GM12878 (cell line): ENCODE data around the gene TMEM179B. TPM values are rescaled to one million over a fixed set of nuclear protein-coding genes. Genes with fewer than 3 reads are reported as not detected.

Experiments used
- ATAC-seq: fragments of 200-7000 bp; cut with Tn5 transposase; 3 replicates; pipeline ENCODE4 v1.9.1; 2020; ENCODE audit warnings: mild to moderate bottlenecking, moderate library complexity
- BruUV-seq: library from RNA; stranded (reverse); fragments of 400-500 nt; replicated peaks from 2 replicates; lab custom pipeline; 2021; lab: Mats Ljungman, UMichigan
- CTCF ChIA-PET: fragments of 300-600 bp; sonication (Branson Sonifier 250); formaldehyde crosslinking; extraction: SDS; loops from one replicate; lab custom pipeline; 2021; ENCODE audit warnings: inconsistent platforms; lab: Yijun Ruan, JAX
- POLR2A ChIA-PET: fragments of 350-600 bp; formaldehyde crosslinking; extraction: SDS; loops from one replicate; lab custom pipeline; 2021; ENCODE audit warnings: inconsistent platforms; lab: Charles Lee
- RAD21 ChIA-PET: fragments of 300-600 bp; sonication (Branson Sonifier 250); formaldehyde crosslinking; loops from one replicate; lab custom pipeline; 2023; ENCODE audit warnings: antibody characterized with exemption; ENCODE audit not compliant: unreplicated experiment; lab: Charles Lee
- SMC1A ChIA-PET: fragments of 300-600 bp; sonication (Branson Sonifier 250); formaldehyde crosslinking; loops from one replicate; lab custom pipeline; 2023; ENCODE audit not compliant: unreplicated experiment, uncharacterized antibody; lab: Charles Lee
- DNase-seq: peaks from one replicate; pipeline ENCODE4 v3.0.0-alpha.2; 2011; ENCODE audit warnings: low read depth, low spot score
- FAIRE-seq: peaks from 3 replicates; lab custom pipeline; 2011; peaks lifted over from hg19 to GRCh38; lab: Jason Lieb, UNC
- H2AFZ ChIP-seq: 2 replicates; pipeline ENCODE4 v1.6.0; 2011; ENCODE audit warnings: low read depth, low read length, control low read depth; ENCODE audit not compliant: control insufficient read depth
- H3K27ac ChIP-seq: 2 replicates; pipeline ENCODE4 v1.5.1; 2011; ENCODE audit warnings: control low read depth; ENCODE audit not compliant: control insufficient read depth, insufficient read depth
- H3K27me3 ChIP-seq, 2 experiments: replicated peaks in 1 of 2; 2 replicates each; pipeline versions ENCODE4 v1.6.0 to v1.6.1; 2011; ENCODE audit warnings: low read length in 1 of 2; ENCODE audit not compliant: control insufficient read depth in 2 of 2, insufficient read depth in 2 of 2
- H3K36me3 ChIP-seq, 2 experiments: 2 replicates each; pipeline ENCODE4 v1.5.1; 2011; ENCODE audit warnings: low read length in 1 of 2; ENCODE audit not compliant: control insufficient read depth in 2 of 2, insufficient read depth in 2 of 2
- H3K4me1 ChIP-seq: 2 replicates; pipeline ENCODE4 v1.6.1; 2011; ENCODE audit warnings: mild to moderate bottlenecking, low read length, moderate library complexity, mixed read lengths; ENCODE audit not compliant: control insufficient read depth, insufficient read depth
- H3K4me2 ChIP-seq: 2 replicates; pipeline ENCODE4 v1.6.0; 2011; ENCODE audit warnings: control low read depth; ENCODE audit not compliant: control insufficient read depth, insufficient read depth
- H3K4me3 ChIP-seq: fragments of 200-600 bp; sonication (generic); 2 replicates; pipeline ENCODE4 v1.5.1; 2016
- H3K79me2 ChIP-seq: 2 replicates; pipeline ENCODE4 v1.6.0; 2011; ENCODE audit warnings: low read length; ENCODE audit not compliant: control insufficient read depth, insufficient read depth
- H3K9ac ChIP-seq: 2 replicates; pipeline ENCODE4 v1.8.0; 2011; ENCODE audit warnings: low read length, control low read depth, mixed read lengths; ENCODE audit not compliant: control insufficient read depth, insufficient read depth
- H3K9me3 ChIP-seq: replicated peaks from 3 replicates; pipeline ENCODE4 v1.5.1; 2011; ENCODE audit warnings: mild to moderate bottlenecking, low read length; ENCODE audit not compliant: control insufficient read depth, insufficient read depth
- H4K20me1 ChIP-seq: 2 replicates; pipeline ENCODE4 v1.6.0; 2011; ENCODE audit not compliant: control insufficient read depth, insufficient read depth
- ATF7 ChIP-seq: fragments of 450-650 bp; IDR thresholded peaks from 2 replicates; pipeline ENCODE4 v1.6.1; 2016; ENCODE audit warnings: low read depth, mild to moderate bottlenecking
- BACH1 ChIP-seq: fragments of 450-650 bp; IDR thresholded peaks from 2 replicates; pipeline ENCODE4 v1.6.1; 2017; ENCODE audit warnings: mild to moderate bottlenecking, borderline replicate concordance
- DPF2 ChIP-seq: fragments of 450-650 bp; IDR thresholded peaks from 2 replicates; pipeline ENCODE4 v1.6.1; 2017; ENCODE audit warnings: mild to moderate bottlenecking
- ESRRA ChIP-seq: IDR thresholded peaks from 2 replicates; pipeline ENCODE4 v1.6.1; 2012; ENCODE audit warnings: mild to moderate bottlenecking, low read length, improper control_type of control experiment
- GATAD2B ChIP-seq: fragments of 450-650 bp; conservative IDR thresholded peaks from 2 replicates; pipeline ENCODE4 v1.6.1; 2017; ENCODE audit warnings: low read depth, mild to moderate bottlenecking, moderate library complexity
- HDAC2 ChIP-seq: fragments of 200-600 bp; sonication (generic); IDR thresholded peaks from 2 replicates; pipeline ENCODE4 v1.6.1; 2017
- IKZF2 ChIP-seq, 2 experiments: fragments of 450-650 bp; IDR thresholded peaks; 2 replicates each; pipeline ENCODE4 v1.6.1; 2017; ENCODE audit warnings: mild to moderate bottlenecking in 2 of 2, moderate library complexity in 2 of 2
- NKRF ChIP-seq: fragments of 450-650 bp; conservative IDR thresholded peaks from 2 replicates; pipeline ENCODE4 v1.6.1; 2017; ENCODE audit warnings: mild to moderate bottlenecking, moderate library complexity
- SMC3 ChIP-seq: IDR thresholded peaks from 2 replicates; pipeline ENCODE4 v1.6.1; 2011; ENCODE audit warnings: low read length, improper control_type of control experiment, borderline replicate concordance
- TBL1XR1 ChIP-seq: IDR thresholded peaks from 2 replicates; pipeline ENCODE4 v1.6.1; 2012; ENCODE audit warnings: low read depth, low read length, improper control_type of control experiment
- ZBTB11 ChIP-seq: fragments of 450-650 bp; formaldehyde crosslinking; IDR thresholded peaks from 2 replicates; pipeline ENCODE4 v1.5.0; 2022; ENCODE audit warnings: mild to moderate bottlenecking, missing genetic modification characterization
- WGBS: methylation state at CpG from one replicate; pipeline ENCODE4 v1.1.6; 2016; ENCODE audit warnings: low lambda C conversion rate; ENCODE audit not compliant: insufficient replicate concordance, insufficient coverage; ENCODE audit errors: missing lambda C conversion rate; 5-methylcytosine and 5-hydroxymethylcytosine counted together
- in situ Hi-C: fragments of 300-500 bp; cut with MboI; formaldehyde crosslinking; loops from 9 replicates; pipeline ENCODE4 v1.14.3; 2018; ENCODE audit warnings: mixed read lengths
- intact Hi-C: fragments of 100-400 bp; cut with micrococcal nuclease; formaldehyde crosslinking; loops from one replicate; pipeline ENCODE4 v1.14.2; 2022; ENCODE audit not compliant: unreplicated experiment
- polyA plus RNA-seq, 11 experiments: library from polyadenylated mRNA; depleted of rRNA in 4 of 11; unstranded in 6 of 11; stranded (reverse) in 5 of 11; fragments of >200 nt; fragmentation: Nextera tagmentation in 4 of 11; fragmentation: Illumina TruSeq in 1 of 11; extraction: Ambion mirVana in 4 of 11; extraction: Trizol in 1 of 11; gene quantifications; 1 replicate in 1 of 11; 2 replicates in 10 of 11; pipeline versions ENCODE4 v1.2.1 to v1.2.3, GENCODE V29; 2011 to 2016; ENCODE audit warnings: inconsistent platforms in 2 of 11, missing spikeins in 2 of 11, low read depth in 1 of 11
- total RNA-seq, 4 experiments: library from RNA; depleted of rRNA in 3 of 4; stranded (reverse); fragments of >200 nt in 3 of 4; fragmentation: Illumina TruSeq in 1 of 4; extraction: Trizol in 1 of 4; gene quantifications; 2 replicates each; pipeline versions ENCODE4 v1.2.1 to v1.2.3, GENCODE V29; 2013 to 2021

The TMEM179B gene
- total and polyA plus RNA-seq, 10 of the 15 experiments (the other 5 are each of a cell fraction or from before 2014, with no cell fraction given) = 21.7 to 82.4 (median 42.0) TPM

- H4K20me1 ChIP-seq = no peaks in the 10 kb centered on the region
- H3K36me3 ChIP-seq = peaks cover 0 to 3% of the 10 kb centered on the region in 2 experiments; a peak in 1 of 4 replicates
- no peaks in the 10 kb centered on the region for H3K9me3 ChIP-seq
- no peak overlapping the region for H3K9ac ChIP-seq
- no TSS peak for BruUV-seq
- no peak for TF ChIP-seq IKZF2 (IDR thresholded peaks at IDR 0.05)
- no peak for TF ChIP-seq SMC3
- no peak for TF ChIP-seq ESRRA
- no peak for TF ChIP-seq BACH1
- H2AFZ ChIP-seq = no peak overlapping the region
- SMC1A ChIA-PET = no interaction called here
- peaks cover 2% of the 10 kb centered on the region; the same call in 1 of the 2 replicates for H3K79me2 ChIP-seq
- RAD21 ChIA-PET = no interaction called here
- in situ Hi-C loops = no loop called here
- no peak overlapping the region for H3K4me2 ChIP-seq
- FAIRE-seq (no peak), DNase-seq (no peak), ATAC-seq (no peak)
- 44% methylated on average over 1 of the region's 1 CpG for WGBS
- H3K27me3 ChIP-seq = no peaks in the 10 kb centered on the region
- intact Hi-C loops = no loop called here
- no peak overlapping the region for H3K4me3 ChIP-seq
- POLR2A ChIA-PET = interaction anchor here (0.5 to 1.0 kb wide), 3 partner anchors 13 to 137 kb away, joined by 3 to 4 read pairs (median 3); no protein-coding TSS in a partner anchor
- CTCF ChIA-PET = interaction anchor here (0.9 kb wide), 1 partner anchor 24 kb away, joined by 3 read pairs; the partner anchor contains the start of gene TMEM179B
- H3K27ac ChIP-seq = no peak overlapping the region
- H3K4me1 ChIP-seq = peaks cover 11% of the 10 kb centered on the region
Observed at GRCh38 chr11:62810748-62811147, 23.5 kb downstream of the TMEM179B start.

- no peaks in the 10 kb centered on the region for H3K27me3 ChIP-seq
- no peak overlapping the region for H2AFZ ChIP-seq
- no peaks in the 10 kb centered on the region for H3K36me3 ChIP-seq
- POLR2A ChIA-PET = interaction anchor here (0.6 to 1.0 kb wide), 4 partner anchors 8 to 137 kb away, joined by 3 read pairs; no protein-coding TSS in a partner anchor
- no peaks in the 10 kb centered on the region for H3K9me3 ChIP-seq
- H3K4me3 ChIP-seq = no peak overlapping the region
- H3K4me2 ChIP-seq = no peak overlapping the region
- SMC1A ChIA-PET = no interaction called here
- intact Hi-C loops (no loop called here), in situ Hi-C loops (no loop called here)
- WGBS = 92% methylated on average over 2 of the region's 2 CpGs
- no peak for ATAC-seq
- no peak overlapping the region for H3K27ac ChIP-seq
- CTCF ChIA-PET = interaction anchor here (0.9 kb wide), 1 partner anchor 25 kb away, joined by 3 read pairs; the partner anchor contains the start of gene TMEM179B
- H3K79me2 ChIP-seq = no peaks in the 10 kb centered on the region
- peaks cover 4% of the 10 kb centered on the region for H3K4me1 ChIP-seq
- RAD21 ChIA-PET = no interaction called here
- DNase-seq = no peak
- FAIRE-seq = no peak
- no peak overlapping the region for H3K9ac ChIP-seq
- no peaks in the 10 kb centered on the region for H4K20me1 ChIP-seq
- BruUV-seq = no TSS peak
- TF ChIP-seq NKRF (no peak), TBL1XR1 (no peak), HDAC2 (no peak), ZBTB11 (CRISPR knock-in tag) (no peak), GATAD2B (no peak), DPF2 (no peak), ATF7 (no peak)
Observed at GRCh38 chr11:62811659-62812058, 24.5 kb downstream of the TMEM179B start.
